Activated T-helper 1 cell treated with anti-CD3 and anti-CD28 coated beads, Interleukin-12 subunit alpha, Interleukin-12 subunit beta, Interleukin-2, Interleukin-4 antibody, amounts not matched to agents 30 ng/mL and 10 ng/mL and 1 ng/mL, durations not matched to agents 14 hours and 24 hours and 36 hours (primary cell): ENCODE measurements around the gene TRIM2. TPM values are rescaled to one million over a fixed set of nuclear protein-coding genes. Genes with fewer than 3 reads are reported as not detected.

Experiments used
- DNase-seq: peaks from one replicate; pipeline ENCODE4 v3.0.0; 2021; ENCODE audit warnings: low spot score
- H3K27ac Mint-ChIP-seq: one replicate; pipeline ENCODE4 v1.8.0; 2021; ENCODE audit warnings: mild to moderate bottlenecking, mixed read lengths
- H3K27me3 Mint-ChIP-seq: one replicate; pipeline ENCODE4 v1.8.0; 2022; ENCODE audit warnings: mild to moderate bottlenecking, moderate library complexity, mixed read lengths; ENCODE audit not compliant: insufficient read depth
- H3K36me3 Mint-ChIP-seq: one replicate; pipeline ENCODE4 v1.8.0; 2021; ENCODE audit warnings: low read depth, mixed read lengths
- H3K4me1 Mint-ChIP-seq: one replicate; pipeline ENCODE4 v1.8.0; 2021; ENCODE audit warnings: low read depth, mixed read lengths
- H3K4me3 Mint-ChIP-seq: one replicate; pipeline ENCODE4 v1.8.0; 2021; ENCODE audit warnings: mild to moderate bottlenecking, moderate library complexity, mixed read lengths
- H3K9me3 Mint-ChIP-seq: one replicate; pipeline ENCODE4 v1.8.0; 2021; ENCODE audit warnings: mixed read lengths
- intact Hi-C: fragments of 100-400 bp; cut with micrococcal nuclease; formaldehyde crosslinking; loops from one replicate; pipeline ENCODE4 v1.15.1; 2024
- total RNA-seq: library from RNA; stranded (reverse); gene quantifications from 2 replicates; pipeline ENCODE4 v1.2.3, GENCODE V29; 2022

Gene TRIM2
- total RNA-seq, 1 donor from 2014 or later: 0.16 TPM

GRCh38 chr4:153248641-153249198, 44.5 kb downstream of the TRIM2 start:
- H3K4me1 Mint-ChIP-seq: peaks cover 23% of the 10 kb centered on the region
- H3K27ac Mint-ChIP-seq: no peak overlapping the region
- no peaks in the 10 kb centered on the region for H3K9me3 Mint-ChIP-seq
- H3K4me3 Mint-ChIP-seq: peak overlapping the region; percentile 86
- no peaks in the 10 kb centered on the region for H3K36me3 Mint-ChIP-seq
- intact Hi-C loops: loop anchor here (1.0 to 5.0 kb wide), 5 partner anchors 26 to 468 kb away; partner anchors contain the start of gene TMEM131L
- peaks cover 14% of the 10 kb centered on the region for H3K27me3 Mint-ChIP-seq
- no peak for DNase-seq

GRCh38 chr4:153249199-153250041, 45.2 kb downstream of the TRIM2 start:
- H3K4me1 Mint-ChIP-seq: peaks cover 23% of the 10 kb centered on the region
- H3K4me3 Mint-ChIP-seq: peak overlapping the region; percentile 86
- intact Hi-C loops: loop anchor here (1.0 to 5.0 kb wide), 5 partner anchors 27 to 469 kb away; partner anchors contain the start of gene TMEM131L
- H3K27ac Mint-ChIP-seq: peak overlapping the region; percentile 71
- H3K9me3 Mint-ChIP-seq: no peaks in the 10 kb centered on the region
- DNase-seq: peak; percentile 79
- peaks cover 11% of the 10 kb centered on the region for H3K27me3 Mint-ChIP-seq
- no peaks in the 10 kb centered on the region for H3K36me3 Mint-ChIP-seq

GRCh38 chr4:153252122-153252521, 47.9 kb downstream of the TRIM2 start:
- intact Hi-C loops: no loop called here
- H3K36me3 Mint-ChIP-seq: no peaks in the 10 kb centered on the region
- no peaks in the 10 kb centered on the region for H3K9me3 Mint-ChIP-seq
- no peak for DNase-seq
- peaks cover 23% of the 10 kb centered on the region for H3K4me1 Mint-ChIP-seq
- peaks cover 16% of the 10 kb centered on the region for H3K27me3 Mint-ChIP-seq
- no peak overlapping the region for H3K27ac Mint-ChIP-seq
- H3K4me3 Mint-ChIP-seq: no peak overlapping the region

- DNase-seq: no peak
- Mint-ChIP-seq H3K27ac (no peak overlapping the region), H3K4me1 (peaks cover 4% of the 10 kb centered on the region), H3K9me3 (no peaks in the 10 kb centered on the region), H3K4me3 (no peak overlapping the region), H3K36me3 (no peaks in the 10 kb centered on the region), H3K27me3 (peaks cover 18% of the 10 kb centered on the region)
- intact Hi-C loops: no loop called here
Observed at GRCh38 chr4:153255233-153255632, 51.0 kb downstream of the TRIM2 start.

- Mint-ChIP-seq H3K36me3 (no peaks in the 10 kb centered on the region), H3K27ac (no peak overlapping the region), H3K27me3 (peaks cover 27% of the 10 kb centered on the region), H3K4me1 (peaks cover under 1% of the 10 kb centered on the region), H3K4me3 (no peak overlapping the region), H3K9me3 (no peaks in the 10 kb centered on the region)
- intact Hi-C loops: no loop called here
- peak; percentile 17 for DNase-seq
Observed at GRCh38 chr4:153257151-153257620, 52.9 kb downstream of the TRIM2 start.

GRCh38 chr4:153257991-153258390, 53.7 kb downstream of the TRIM2 start:
- Mint-ChIP-seq H3K27me3 (peaks cover 27% of the 10 kb centered on the region), H3K9me3 (no peaks in the 10 kb centered on the region), H3K27ac (no peak overlapping the region), H3K4me3 (no peak overlapping the region), H3K36me3 (no peaks in the 10 kb centered on the region), H3K4me1 (no peaks in the 10 kb centered on the region)
- intact Hi-C loops: no loop called here
- DNase-seq: no peak

- Mint-ChIP-seq H3K27me3 (peaks cover 21% of the 10 kb centered on the region), H3K36me3 (no peaks in the 10 kb centered on the region), H3K27ac (no peak overlapping the region), H3K4me1 (no peaks in the 10 kb centered on the region), H3K4me3 (no peak overlapping the region), H3K9me3 (no peaks in the 10 kb centered on the region)
- DNase-seq: no peak
- intact Hi-C loops: no loop called here
Observed at GRCh38 chr4:153258750-153259149, 54.5 kb downstream of the TRIM2 start.

- Mint-ChIP-seq H3K4me3 (no peak overlapping the region), H3K36me3 (no peaks in the 10 kb centered on the region), H3K4me1 (no peaks in the 10 kb centered on the region), H3K27ac (no peak overlapping the region), H3K9me3 (no peaks in the 10 kb centered on the region), H3K27me3 (peaks cover 20% of the 10 kb centered on the region)
- intact Hi-C loops: no loop called here
- no peak for DNase-seq
Observed at GRCh38 chr4:153259661-153260060, 55.4 kb downstream of the TRIM2 start.

- no peak overlapping the region for H3K27ac Mint-ChIP-seq
- H3K9me3 Mint-ChIP-seq: no peaks in the 10 kb centered on the region
- H3K4me3 Mint-ChIP-seq: no peak overlapping the region
- no peak for DNase-seq
- H3K27me3 Mint-ChIP-seq: peaks cover 17% of the 10 kb centered on the region
- no peaks in the 10 kb centered on the region for H3K36me3 Mint-ChIP-seq
- intact Hi-C loops: no loop called here
- no peaks in the 10 kb centered on the region for H3K4me1 Mint-ChIP-seq
Observed at GRCh38 chr4:153260132-153260531, 55.9 kb downstream of the TRIM2 start.

- H3K27me3 Mint-ChIP-seq: peaks cover 14% of the 10 kb centered on the region
- no peak overlapping the region for H3K27ac Mint-ChIP-seq
- H3K4me1 Mint-ChIP-seq: no peaks in the 10 kb centered on the region
- no peaks in the 10 kb centered on the region for H3K9me3 Mint-ChIP-seq
- no peak for DNase-seq
- intact Hi-C loops: no loop called here
- no peak overlapping the region for H3K4me3 Mint-ChIP-seq
- no peaks in the 10 kb centered on the region for H3K36me3 Mint-ChIP-seq
Observed at GRCh38 chr4:153260553-153261300, 56.5 kb downstream of the TRIM2 start.

- Mint-ChIP-seq H3K4me3 (no peak overlapping the region), H3K9me3 (no peaks in the 10 kb centered on the region), H3K27ac (no peak overlapping the region), H3K4me1 (no peaks in the 10 kb centered on the region), H3K36me3 (no peaks in the 10 kb centered on the region), H3K27me3 (peaks cover 12% of the 10 kb centered on the region)
- intact Hi-C loops: no loop called here
- no peak for DNase-seq
Observed at GRCh38 chr4:153261461-153261860, 57.2 kb downstream of the TRIM2 start.

- peaks cover 12% of the 10 kb centered on the region for H3K27me3 Mint-ChIP-seq
- no peak for DNase-seq
- intact Hi-C loops: no loop called here
- H3K4me3 Mint-ChIP-seq: no peak overlapping the region
- no peaks in the 10 kb centered on the region for H3K9me3 Mint-ChIP-seq
- no peak overlapping the region for H3K27ac Mint-ChIP-seq
- H3K36me3 Mint-ChIP-seq: no peaks in the 10 kb centered on the region
- no peaks in the 10 kb centered on the region for H3K4me1 Mint-ChIP-seq
Observed at GRCh38 chr4:153261914-153262313, 57.7 kb downstream of the TRIM2 start.
